Caco-2 (cell line): Measurements from ENCODE around the gene CABP1. TPM values are rescaled to one million over a fixed set of nuclear protein-coding genes. Genes with fewer than 3 reads are reported as not detected.

ENCODE experiments used
- BruUV-seq: library from RNA; stranded (reverse); fragments of 400-500 nt; replicated peaks from 2 replicates; lab custom pipeline; 2021; lab: Mats Ljungman, UMichigan
- CTCF ChIA-PET: fragments of 300-600 bp; sonication (Branson Sonifier 250); formaldehyde crosslinking; loops from one replicate; lab custom pipeline; 2022; ENCODE audit warnings: antibody characterized with exemption; lab: Charles Lee
- POLR2A ChIA-PET: fragments of 300-600 bp; sonication (Branson Sonifier 250); formaldehyde crosslinking; loops from one replicate; lab custom pipeline; 2022; ENCODE audit warnings: antibody characterized with exemption; lab: Charles Lee
- DNase-seq, 2 experiments: peaks; one replicate each; pipeline versions ENCODE4 v3.0.0 to v3.0.0-alpha.2; 2020 to 2022
- H3K27me3 ChIP-seq: replicated peaks from 2 replicates; pipeline ENCODE4 v1.6.0; 2011; ENCODE audit warnings: low read length; ENCODE audit not compliant: control insufficient read depth, insufficient read depth
- H3K36me3 ChIP-seq: 2 replicates; pipeline ENCODE4 v1.5.1; 2011; ENCODE audit warnings: low read length; ENCODE audit not compliant: control insufficient read depth, insufficient read depth
- H3K4me1 ChIP-seq: fragments of 250-450 bp; sonication (Bioruptor Pico); 2 replicates; pipeline ENCODE4 v1.5.1; 2020; ENCODE audit warnings: mild to moderate bottlenecking
- H3K4me3 ChIP-seq: 2 replicates; pipeline ENCODE4 v1.5.1; 2011; ENCODE audit warnings: low read depth, mild to moderate bottlenecking, control low read depth, low read length
- H3K9me3 ChIP-seq: fragments of 250-450 bp; sonication (Bioruptor Pico); 2 replicates; pipeline ENCODE4 v1.5.1; 2020; ENCODE audit warnings: mild to moderate bottlenecking, moderate library complexity
- H3K27ac Mint-ChIP-seq: one replicate; pipeline ENCODE4 v1.8.0; 2022; ENCODE audit warnings: mixed read lengths; ENCODE audit not compliant: unreplicated experiment
- H3K27me3 Mint-ChIP-seq: one replicate; pipeline ENCODE4 v1.8.0; 2022; ENCODE audit warnings: mixed read lengths; ENCODE audit not compliant: insufficient read depth, unreplicated experiment
- H3K36me3 Mint-ChIP-seq: one replicate; pipeline ENCODE4 v1.8.0; 2022; ENCODE audit warnings: mild to moderate bottlenecking, mixed read lengths; ENCODE audit not compliant: insufficient read depth, unreplicated experiment
- H3K4me1 Mint-ChIP-seq: one replicate; pipeline ENCODE4 v1.8.0; 2022; ENCODE audit warnings: low read depth, mixed read lengths; ENCODE audit not compliant: unreplicated experiment
- H3K4me3 Mint-ChIP-seq: one replicate; pipeline ENCODE4 v1.8.0; 2022; ENCODE audit warnings: mild to moderate bottlenecking, moderate library complexity, mixed read lengths; ENCODE audit not compliant: unreplicated experiment
- H3K9me3 Mint-ChIP-seq: one replicate; pipeline ENCODE4 v1.8.0; 2022; ENCODE audit warnings: mixed read lengths; ENCODE audit not compliant: unreplicated experiment
- CTCF ChIP-seq, 2 experiments: fragments of 200-600 bp in 1 of 2; IDR thresholded peaks; 1 replicate in 1 of 2; 2 replicates in 1 of 2; pipeline versions ENCODE4 v1.5.1 to v1.8.0; 2011 to 2022; ENCODE audit warnings: antibody characterized with exemption in 1 of 2, control low read depth in 1 of 2, inconsistent platforms in 1 of 2, low read depth in 1 of 2, low read length in 1 of 2, mild to moderate bottlenecking in 1 of 2, moderate library complexity in 1 of 2; ENCODE audit not compliant: insufficient read depth in 1 of 2, severe bottlenecking in 1 of 2, unreplicated experiment in 1 of 2
- intact Hi-C: fragments of 100-400 bp; cut with micrococcal nuclease; formaldehyde crosslinking; loops from one replicate; pipeline ENCODE4 v1.10.0; 2022; ENCODE audit not compliant: unreplicated experiment
- total RNA-seq: library from RNA; stranded (reverse); gene quantifications from 2 replicates; pipeline ENCODE4 v1.2.3, GENCODE V29; 2022

The CABP1 gene
- total RNA-seq, 1 experiment from 2014 or later: 0.95 TPM

- DNase-seq: no peak
- TF ChIP-seq CTCF (IDR thresholded peaks at IDR 0.05; ENCODE audit: insufficient read depth in 1 of 2, low read depth in 1 of 2, low read length in 1 of 2, severe bottlenecking in 1 of 2, unreplicated experiment in 1 of 2): no peak
- H3K27me3 Mint-ChIP-seq: peaks cover 3% of the 10 kb centered on the region
- H3K9me3 Mint-ChIP-seq: no peaks in the 10 kb centered on the region
- Histone ChIP-seq H3K36me3 (no peaks in the 10 kb centered on the region), H3K4me3 (no peak overlapping the region), H3K27me3 (no peaks in the 10 kb centered on the region), H3K4me1 (no peaks in the 10 kb centered on the region), H3K9me3 (no peaks in the 10 kb centered on the region)
- intact Hi-C loops: loop anchor here (1.0 to 5.0 kb wide), 4 partner anchors 38 to 324 kb away; partner anchors contain the start of gene MLEC
- ChIA-PET POLR2A (interaction anchor here (0.5 to 0.7 kb wide), 2 partner anchors 43 to 61 kb away, joined by 4 to 9 read pairs; no protein-coding TSS in a partner anchor), CTCF (interaction anchor here (0.5 to 2.2 kb wide), 41 partner anchors 9 to 740 kb away, joined by 3 to 37 read pairs (median 4); partner anchors contain the start of genes CABP1, HNF1A, MLEC and POP5)
- peaks cover 6% of the 10 kb centered on the region for H3K4me1 Mint-ChIP-seq
- no TSS peak for BruUV-seq
- no peak overlapping the region for H3K27ac Mint-ChIP-seq
- H3K36me3 Mint-ChIP-seq: no peaks in the 10 kb centered on the region
- peak overlapping the region; percentile 59 for H3K4me3 Mint-ChIP-seq
Observed at GRCh38 chr12:120649442-120650232, 9.2 kb downstream of the CABP1 start.

- no peaks in the 10 kb centered on the region for H3K9me3 Mint-ChIP-seq
- ChIA-PET POLR2A (no interaction called here), CTCF (interaction anchor here (0.6 to 1.8 kb wide), 6 partner anchors 28 to 741 kb away, joined by 3 to 4 read pairs (median 3); no protein-coding TSS in a partner anchor)
- peaks cover 3% of the 10 kb centered on the region for H3K27me3 Mint-ChIP-seq
- no peaks in the 10 kb centered on the region for H3K4me1 ChIP-seq
- no peaks in the 10 kb centered on the region for H3K9me3 ChIP-seq
- BruUV-seq: no TSS peak
- no peak overlapping the region for H3K4me3 Mint-ChIP-seq
- H3K27me3 ChIP-seq: no peaks in the 10 kb centered on the region
- H3K27ac Mint-ChIP-seq: no peak overlapping the region
- no peak for DNase-seq
- no peaks in the 10 kb centered on the region for H3K36me3 ChIP-seq
- no peak overlapping the region for H3K4me3 ChIP-seq
- intact Hi-C loops: no loop called here
- H3K36me3 Mint-ChIP-seq: no peaks in the 10 kb centered on the region
- no peak for TF ChIP-seq CTCF (IDR thresholded peaks at IDR 0.05; ENCODE audit: insufficient read depth in 1 of 2, low read depth in 1 of 2, low read length in 1 of 2, severe bottlenecking in 1 of 2, unreplicated experiment in 1 of 2)
- peaks cover 6% of the 10 kb centered on the region for H3K4me1 Mint-ChIP-seq
Observed at GRCh38 chr12:120650233-120650690, 9.8 kb downstream of the CABP1 start.

DNA sequence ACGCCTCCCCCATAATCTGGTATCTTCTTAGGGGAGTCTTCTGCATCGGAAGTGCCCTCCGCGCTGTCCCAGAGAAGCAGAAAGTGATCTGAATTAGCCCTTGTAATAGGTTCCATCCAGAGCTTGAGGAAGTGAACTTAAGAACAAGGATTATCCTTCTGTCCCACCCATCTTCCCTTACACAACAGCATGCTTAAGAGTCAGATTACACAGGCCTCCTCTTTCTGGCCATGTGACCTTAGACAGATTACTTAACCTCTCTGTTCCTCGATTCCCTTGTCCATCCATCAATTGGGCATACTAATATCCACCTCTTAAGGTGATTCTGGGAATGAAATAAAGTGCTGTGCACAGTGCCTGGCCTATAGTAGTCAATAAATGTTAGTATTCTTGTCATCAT is 11.4 kb downstream of the CABP1 start:
- Mint-ChIP-seq H3K4me3 (no peak overlapping the region), H3K4me1 (peaks cover 6% of the 10 kb centered on the region), H3K27ac (no peak overlapping the region), H3K27me3 (peaks cover 3% of the 10 kb centered on the region), H3K9me3 (no peaks in the 10 kb centered on the region), H3K36me3 (no peaks in the 10 kb centered on the region)
- H3K9me3 ChIP-seq: no peaks in the 10 kb centered on the region
- no peak for DNase-seq
- intact Hi-C loops: no loop called here
- H3K36me3 ChIP-seq: no peaks in the 10 kb centered on the region
- ChIA-PET POLR2A (no interaction called here), CTCF (no interaction called here)
- no TSS peak for BruUV-seq
- H3K4me3 ChIP-seq: no peak overlapping the region
- H3K4me1 ChIP-seq: no peaks in the 10 kb centered on the region
- no peak for TF ChIP-seq CTCF (IDR thresholded peaks at IDR 0.05; ENCODE audit: insufficient read depth in 1 of 2, low read depth in 1 of 2, low read length in 1 of 2, severe bottlenecking in 1 of 2, unreplicated experiment in 1 of 2)
- H3K27me3 ChIP-seq: no peaks in the 10 kb centered on the region
